HTR-8/SVneo (cell line): ENCODE results near the gene PMF1.

ENCODE experiments used
- DNase-seq: peaks from one replicate; pipeline ENCODE4 v3.0.0; 2011; ENCODE audit warnings: low spot score, mixed read lengths; ENCODE audit not compliant: insufficient read length
- FAIRE-seq: peaks from 2 replicates; lab custom pipeline; 2011; peaks lifted over from hg19 to GRCh38; lab: Jason Lieb, UNC

The PMF1 gene

GRCh38 chr1:156232201-156232894 lies 19.5 kb downstream of the PMF1 start:
- DNase-seq (no peak), FAIRE-seq (no peak)

GRCh38 chr1:156233426-156234127 lies 20.8 kb downstream of the PMF1 start:
- FAIRE-seq (no peak), DNase-seq (peak; percentile 56)

GRCh38 chr1:156236164-156236563 lies 23.4 kb downstream of the PMF1 start:
- DNase-seq (no peak), FAIRE-seq (no peak)

GRCh38 chr1:156238248-156238647 lies 25.4 kb downstream of the PMF1 start:
- no peak for FAIRE-seq
- no peak for DNase-seq

- FAIRE-seq = peak; percentile 20
Observed at GRCh38 chr1:156241311-156241811, 28.6 kb downstream of the PMF1 start.

GRCh38 chr1:156241926-156242325 lies 29.1 kb downstream of the PMF1 start, which contains the start of gene BGLAP:
BGLAP (plus strand) TSS chr1:156242184; CDS start chr1:156242232, 48 bp downstream.
- no peak for FAIRE-seq
- no peak for DNase-seq

More at GRCh38 chr1:156241311-156241811, 28.6 kb downstream of the PMF1 start:
- peak; percentile 43 for DNase-seq

- no peak for FAIRE-seq
- no peak for DNase-seq
Observed at GRCh38 chr1:156242738-156243137, 29.9 kb downstream of the PMF1 start.

GRCh38 chr1:156244126-156244525 lies 31.3 kb downstream of the PMF1 start:
- FAIRE-seq (no peak), DNase-seq (no peak)

GRCh38 chr1:156244712-156245111 lies 31.9 kb downstream of the PMF1 start:
- FAIRE-seq (no peak), DNase-seq (no peak)

GRCh38 chr1:156245451-156246232 lies 32.8 kb downstream of the PMF1 start:
- FAIRE-seq (no peak), DNase-seq (no peak)

GRCh38 chr1:156246241-156246780 lies 33.5 kb downstream of the PMF1 start:
- FAIRE-seq = no peak

GRCh38 chr1:156246781-156247459 lies 34.1 kb downstream of the PMF1 start:
- FAIRE-seq = no peak
- DNase-seq = no peak

More at GRCh38 chr1:156246241-156246780, 33.5 kb downstream of the PMF1 start:
- DNase-seq = no peak

GRCh38 chr1:156247460-156248322 lies 34.9 kb downstream of the PMF1 start, which contains the start of gene PAQR6:
PAQR6 (minus strand) TSS chr1:156248056; CDS start chr1:156246731, 1,325 bp downstream.
- FAIRE-seq = no peak

GRCh38 chr1:156248323-156248683 lies 35.5 kb downstream of the PMF1 start:
- FAIRE-seq (no peak), DNase-seq (no peak)

More at GRCh38 chr1:156247460-156248322, 34.9 kb downstream of the PMF1 start, which contains the start of gene PAQR6:
- no peak for DNase-seq

GRCh38 chr1:156249593-156249992 lies 36.8 kb downstream of the PMF1 start:
- DNase-seq (no peak), FAIRE-seq (no peak)

GRCh38 chr1:156251527-156251926 lies 38.7 kb downstream of the PMF1 start:
- DNase-seq (no peak), FAIRE-seq (no peak)

- DNase-seq (no peak), FAIRE-seq (no peak)
Observed at GRCh38 chr1:156253634-156254033, 40.8 kb downstream of the PMF1 start.

GRCh38 chr1:156257711-156258110 lies 44.9 kb downstream of the PMF1 start:
- FAIRE-seq (no peak), DNase-seq (no peak)

- no peak for DNase-seq
- FAIRE-seq = no peak
Observed at GRCh38 chr1:156258859-156259258, 46.1 kb downstream of the PMF1 start.
